ENCODE data around the gene WDTC1. TPM values are rescaled to one million over a fixed set of nuclear protein-coding genes. Genes with fewer than 3 reads are reported as not detected.
"Not testable (repeated sequence)": the region's sequence is repeated elsewhere in the genome, so short reads cannot be mapped to it uniquely, and the experiment has no call there.

The WDTC1 gene
- total and polyA plus RNA-seq, 2 of the 8 experiments (the other 6 are each of a cell fraction or from before 2014, with no cell fraction given): 7.5 to 18.7 TPM

GRCh38 chr1:27220702-27221497 is 13.5 kb upstream of the WDTC1 start:
- H2BK20ac ChIP-seq (ENCODE audit: low read length); H2BK5ac ChIP-seq (ENCODE audit: low read depth, low read length); H3K79me1 ChIP-seq (ENCODE audit: low read depth, low read length); H3K14ac ChIP-seq (ENCODE audit: insufficient read length); POLR2A ChIA-PET (ENCODE audit: partially characterized antibody); H3K4me3 ChIP-seq (ENCODE audit: extremely low read depth in 1 of 4, insufficient read depth in 2 of 4, low read depth in 3 of 4, low read length in 4 of 4); H3K9me3 ChIP-seq (ENCODE audit: insufficient read depth in 2 of 2, low read depth in 1 of 2, low read length in 1 of 2); H3K79me2 ChIP-seq (ENCODE audit: control insufficient read depth in 1 of 2, insufficient read depth in 2 of 2, low read length in 2 of 2); H3K27me3 ChIP-seq (replicated peaks in 1 of 4; ENCODE audit: control insufficient read depth in 3 of 4, extremely low read depth in 1 of 4, insufficient read depth in 3 of 4, low read length in 3 of 4); H3K4me2 ChIP-seq (ENCODE audit: insufficient read depth in 1 of 2, low read depth in 2 of 2, low read length in 2 of 2); H2BK12ac ChIP-seq (ENCODE audit: low read depth, low read length); H3K56ac ChIP-seq (replicated peaks; ENCODE audit: insufficient read length, low read depth, low read length); H3K23me2 ChIP-seq (ENCODE audit: low read depth, low read length); H4K8ac ChIP-seq (ENCODE audit: extremely low read depth, insufficient read depth, low read length); DNase-seq (ENCODE audit: low read depth in 1 of 2, low spot score in 2 of 2); H3K4me1 ChIP-seq (replicated peaks in 1 of 4; ENCODE audit: control insufficient read depth in 3 of 4, insufficient read depth in 4 of 4, low read length in 3 of 4); FAIRE-seq; H3K27ac ChIP-seq (ENCODE audit: low read depth, low read length); H3K36me3 ChIP-seq (ENCODE audit: control insufficient read depth in 2 of 4, insufficient read depth in 4 of 4, low read length in 3 of 4); H3K23ac ChIP-seq (ENCODE audit: insufficient read length); H3K9ac ChIP-seq (replicated peaks in 1 of 4; ENCODE audit: extremely low read depth in 1 of 4, low read depth in 3 of 4, low read length in 3 of 4); H2AFZ ChIP-seq (ENCODE audit: low read length); H4K5ac ChIP-seq (ENCODE audit: insufficient read length, low read depth, low read length); H4K91ac ChIP-seq (replicated peaks; ENCODE audit: insufficient read length, low read length); H3K18ac ChIP-seq (ENCODE audit: extremely low read depth, low read length); H2AK5ac ChIP-seq (ENCODE audit: low read depth, low read length); H2BK120ac ChIP-seq (replicated peaks; ENCODE audit: low read depth, low read length); H3K4ac ChIP-seq (replicated peaks; ENCODE audit: insufficient read length, low read depth, low read length); H2BK15ac ChIP-seq (ENCODE audit: low read length); H4K20me1 ChIP-seq (replicated peaks in 1 of 2; ENCODE audit: control insufficient read depth in 1 of 2, insufficient read depth in 2 of 2, low read length in 2 of 2): not testable (repeated sequence)
- CTCF ChIA-PET (ENCODE audit: partially characterized antibody): interaction anchor here (1.1 kb wide), 1 partner anchor 17 kb away, joined by 3 read pairs; no protein-coding TSS in a partner anchor
- WGBS, 2 experiments (ENCODE audit: extremely low coverage in 1 of 2, insufficient coverage in 1 of 2, insufficient read length in 1 of 2, insufficient replicate concordance in 2 of 2, low coverage in 1 of 2, low lambda C conversion rate in 2 of 2, missing lambda C conversion rate in 1 of 2): 88% methylated on average over 5 of the region's 5 CpGs; no CpG with 5 or more reads in 1 of the 2 experiments
